Measurements from ENCODE around the gene PPP1R15B.

PPP1R15B gene

GRCh38 chr1:204396015-204396583, 15.5 kb downstream of the PPP1R15B start:
- no peak for TF ChIP-seq CTCF (IDR thresholded peaks at IDR 0.05; ENCODE audit: insufficient read depth, low read length, missing control alignments)
- ChIA-PET CTCF (interaction anchor here (1.0 to 6.7 kb wide), 12 partner anchors 8 to 535 kb away, joined by 3 to 111 read pairs (median 11); partner anchors contain the start of genes GOLT1A and SNRPE), POLR2A (interaction anchor here (0.7 kb wide), 1 partner anchor 106 kb away, joined by 5 read pairs; no protein-coding TSS in a partner anchor)
- DNase-seq (ENCODE audit: low read depth, low spot score) = no peak
- no peak overlapping the region for H3K4me3 ChIP-seq (ENCODE audit: low read depth, low read length)

- TF ChIP-seq CTCF (IDR thresholded peaks at IDR 0.05; ENCODE audit: insufficient read depth, low read length, missing control alignments) = no peak
- no peak overlapping the region for H3K4me3 ChIP-seq (ENCODE audit: low read depth, low read length)
- CTCF ChIA-PET = interaction anchor here (0.9 to 1.0 kb wide), 2 partner anchors 111 to 176 kb away, joined by 3 read pairs; no protein-coding TSS in a partner anchor
- POLR2A ChIA-PET = no interaction called here
- no peak for DNase-seq (ENCODE audit: low read depth, low spot score)
These were observed 20.0 kb downstream of the PPP1R15B start for GRCh38 chr1:204391629-204392028.

- H3K4me3 ChIP-seq (ENCODE audit: low read depth, low read length) = no peak overlapping the region
- POLR2A ChIA-PET = no interaction called here
- no peak for TF ChIP-seq CTCF (IDR thresholded peaks at IDR 0.05; ENCODE audit: insufficient read depth, low read length, missing control alignments)
- no peak for DNase-seq (ENCODE audit: low read depth, low spot score)
- CTCF ChIA-PET = interaction anchor here (0.9 to 6.8 kb wide), 4 partner anchors 7 to 177 kb away, joined by 3 to 87 read pairs (median 7); partner anchors contain the start of gene GOLT1A
These were observed 20.7 kb downstream of the PPP1R15B start for GRCh38 chr1:204390751-204391466.

DNA sequence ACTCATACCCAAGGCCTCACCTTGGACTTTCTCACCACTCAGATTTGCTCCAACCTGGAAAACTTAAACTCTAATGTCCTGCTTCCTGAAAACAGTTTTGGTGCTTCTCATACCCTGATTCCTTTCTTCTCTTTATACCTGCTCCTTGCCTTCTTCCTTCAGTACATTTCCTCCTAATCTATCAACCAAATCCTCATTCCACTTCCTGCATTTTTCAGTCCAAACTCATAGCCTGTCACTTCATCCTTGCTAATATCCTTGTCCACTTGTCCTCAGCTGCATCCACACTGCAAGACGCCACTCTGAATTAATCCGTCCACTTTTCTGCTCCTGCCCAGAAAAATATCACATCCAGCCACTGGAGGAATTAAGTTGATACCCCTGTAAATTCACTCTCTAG, 25.9 kb downstream of the PPP1R15B start:
- CTCF ChIA-PET = interaction anchor here (0.9 to 6.8 kb wide), 5 partner anchors 8 to 178 kb away, joined by 3 to 87 read pairs (median 9); no protein-coding TSS in a partner anchor
- TF ChIP-seq CTCF (IDR thresholded peaks at IDR 0.05; ENCODE audit: insufficient read depth, low read length, missing control alignments) = no peak
- H3K4me3 ChIP-seq (ENCODE audit: low read depth, low read length) = no peak overlapping the region
- POLR2A ChIA-PET = interaction anchor here (1.4 kb wide), 1 partner anchor 13 kb away, joined by 4 read pairs; no protein-coding TSS in a partner anchor
- no peak for DNase-seq (ENCODE audit: low read depth, low spot score)

DNA sequence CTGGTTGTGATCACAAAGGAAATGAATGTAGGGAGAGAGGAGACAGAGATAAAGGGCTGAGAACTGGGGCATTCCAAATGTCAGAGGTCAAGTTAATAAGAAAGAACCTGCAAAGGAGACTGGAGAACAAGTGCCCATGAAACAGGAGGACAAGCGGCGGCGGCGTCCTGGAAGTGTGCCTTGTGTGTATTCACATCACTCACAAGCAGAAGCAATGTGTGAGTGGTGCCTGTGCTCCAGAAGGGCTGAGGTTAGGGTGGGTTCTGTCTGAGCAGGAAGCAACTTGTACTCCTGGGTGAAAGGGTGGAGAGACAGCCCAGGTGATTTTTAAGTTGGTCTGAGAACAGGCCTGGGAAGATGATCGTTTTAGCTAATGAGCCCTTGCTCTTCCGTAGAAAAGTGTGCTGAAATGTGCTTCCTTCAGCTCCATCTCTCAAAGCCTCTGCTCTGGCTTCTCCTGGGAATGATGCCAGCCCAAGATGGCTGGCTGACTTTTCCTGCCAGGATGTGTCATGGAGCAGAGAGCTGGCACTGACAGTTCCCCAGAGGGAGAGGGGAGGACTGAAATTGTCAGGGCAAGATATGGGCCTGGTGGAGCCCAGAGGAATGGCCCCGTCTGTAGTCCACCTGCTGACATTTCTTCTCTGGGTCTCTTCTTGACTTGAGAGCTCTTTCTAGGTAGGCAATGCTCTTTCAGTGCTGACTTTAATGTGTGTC, 26.8 kb downstream of the PPP1R15B start:
- no peak for TF ChIP-seq CTCF (IDR thresholded peaks at IDR 0.05; ENCODE audit: insufficient read depth, low read length, missing control alignments)
- no peak for DNase-seq (ENCODE audit: low read depth, low spot score)
- CTCF ChIA-PET = interaction anchor here (0.7 to 6.8 kb wide), 5 partner anchors 13 to 177 kb away, joined by 3 to 87 read pairs (median 9); partner anchors contain the start of gene GOLT1A
- H3K4me3 ChIP-seq (ENCODE audit: low read depth, low read length) = no peak overlapping the region
- POLR2A ChIA-PET = interaction anchor here (1.4 kb wide), 1 partner anchor 14 kb away, joined by 4 read pairs; no protein-coding TSS in a partner anchor

All from AG04449 (cell line).